Occipital lobe (tissue), 2 donors: Measurements from ENCODE around the gene SIMC1. TPM values are rescaled to one million over a fixed set of nuclear protein-coding genes. Genes with fewer than 3 reads are reported as not detected.
"Not testable (repeated sequence)": the region's sequence is repeated elsewhere in the genome, so short reads cannot be mapped to it uniquely, and the experiment has no call there.

Source experiments
- DNase-seq: peaks from one replicate; lab custom pipeline; 2025; lab: John Stamatoyannopoulos, UW
- total RNA-seq: library from RNA; depleted of rRNA; stranded (reverse); fragments of >200 nt; gene quantifications from one replicate; pipeline ENCODE4 v1.2.3, GENCODE V29; 2014

Gene SIMC1
- 17.5 TPM for total RNA-seq

- not testable (repeated sequence) for DNase-seq
Observed at GRCh38 chr5:176237971-176238644, at the start of gene SIMC1. TSS of gene SIMC1 (plus strand) at chr5:176238424. CDS start at chr5:176238509, 85 bp downstream.

DNA sequence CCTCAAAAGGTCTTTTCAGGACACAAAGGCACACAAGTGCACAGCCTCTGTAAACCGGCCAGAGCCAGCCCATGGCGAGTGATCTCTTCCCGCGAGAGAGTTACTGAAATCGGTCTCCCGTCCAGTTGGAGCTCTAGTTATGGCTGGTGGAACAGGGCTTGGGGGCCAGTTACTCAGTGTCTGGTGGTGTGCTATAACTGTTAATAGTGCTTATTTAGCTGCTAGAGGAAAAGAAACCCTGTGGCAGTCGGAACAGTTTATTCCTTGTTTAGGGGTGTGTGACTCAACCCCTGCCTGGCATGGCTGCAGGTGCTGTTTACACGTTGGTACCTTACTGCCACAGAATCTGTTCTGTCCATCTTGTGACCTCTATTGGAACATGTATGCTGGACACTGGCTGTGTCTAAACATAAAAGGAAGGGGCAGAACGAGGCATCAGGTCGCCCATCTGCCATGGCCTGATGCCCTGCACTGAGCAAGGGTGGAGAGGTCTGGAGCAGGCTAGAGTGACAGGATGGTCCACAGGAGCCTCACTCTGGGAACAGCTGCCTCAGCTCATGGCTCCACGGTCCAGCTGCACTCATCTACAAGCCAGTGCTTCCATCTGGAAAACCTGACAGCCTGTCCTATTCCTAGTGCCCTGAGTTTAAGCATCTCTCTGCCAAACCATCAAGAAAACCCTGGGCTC lies 49.6 kb upstream of the SIMC1 start:
- DNase-seq, result no peak

DNA sequence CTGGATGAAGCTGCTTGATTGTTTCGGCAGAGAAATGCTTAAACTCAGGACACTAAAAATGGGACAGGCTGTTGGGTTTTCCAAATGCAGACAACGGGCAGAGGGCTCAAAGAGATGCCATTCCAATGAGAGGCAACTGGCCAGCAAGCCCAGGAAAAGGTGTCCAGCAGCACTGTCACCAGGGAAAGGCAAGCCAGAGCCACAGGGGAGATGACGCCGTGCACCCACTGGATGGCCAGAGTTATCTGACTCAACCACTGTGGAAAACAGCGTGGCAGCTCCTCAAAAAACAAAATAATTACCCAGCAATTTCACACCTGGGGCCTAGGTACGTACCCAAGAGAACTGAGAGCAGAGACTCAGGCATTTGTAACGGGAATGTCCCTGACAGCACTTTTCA lies 48.4 kb upstream of the SIMC1 start:
- DNase-seq, result no peak

DNA sequence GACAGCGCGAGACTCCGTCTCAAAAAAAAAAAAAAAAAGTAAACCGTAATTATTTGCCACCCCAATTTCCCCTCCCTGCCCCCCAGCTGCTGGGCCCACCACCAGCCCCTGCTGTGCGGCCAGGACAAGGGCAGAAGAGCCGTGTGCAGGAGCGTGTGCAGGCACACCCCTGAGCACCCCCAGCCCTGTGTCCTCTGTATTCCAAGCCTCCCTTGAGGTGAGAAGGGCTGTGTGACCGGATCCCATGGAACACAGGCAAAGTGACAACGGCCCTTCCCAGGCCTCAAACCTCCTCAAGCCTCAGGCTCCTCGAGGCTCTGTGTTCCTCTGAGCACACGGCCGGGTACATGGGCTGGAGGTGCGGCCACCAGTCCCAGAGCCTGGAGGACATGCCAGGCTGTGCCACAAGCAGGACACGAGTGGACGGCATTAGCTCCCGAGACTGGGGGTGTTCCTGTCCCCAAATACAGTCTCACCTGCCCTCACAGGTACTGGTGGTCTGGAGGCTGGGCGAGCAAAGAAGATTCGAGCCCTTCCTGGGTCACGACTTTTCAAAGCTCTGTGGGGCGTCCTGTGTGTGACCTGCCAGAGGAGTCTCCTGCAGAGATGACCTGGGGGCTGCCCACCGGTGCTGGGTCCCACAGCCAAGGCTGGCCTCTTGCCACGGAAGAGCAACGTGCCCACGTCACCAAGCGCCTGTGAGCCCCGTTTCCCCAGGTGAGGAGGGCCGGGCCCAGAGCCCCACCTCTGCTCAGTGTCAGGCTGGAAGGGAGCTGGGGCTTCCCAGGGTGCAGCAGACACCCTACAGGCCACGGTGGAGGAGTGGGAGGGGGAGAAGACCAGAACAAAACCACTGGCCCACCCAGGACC lies 47.1 kb upstream of the SIMC1 start:
- no peak for DNase-seq

DNA sequence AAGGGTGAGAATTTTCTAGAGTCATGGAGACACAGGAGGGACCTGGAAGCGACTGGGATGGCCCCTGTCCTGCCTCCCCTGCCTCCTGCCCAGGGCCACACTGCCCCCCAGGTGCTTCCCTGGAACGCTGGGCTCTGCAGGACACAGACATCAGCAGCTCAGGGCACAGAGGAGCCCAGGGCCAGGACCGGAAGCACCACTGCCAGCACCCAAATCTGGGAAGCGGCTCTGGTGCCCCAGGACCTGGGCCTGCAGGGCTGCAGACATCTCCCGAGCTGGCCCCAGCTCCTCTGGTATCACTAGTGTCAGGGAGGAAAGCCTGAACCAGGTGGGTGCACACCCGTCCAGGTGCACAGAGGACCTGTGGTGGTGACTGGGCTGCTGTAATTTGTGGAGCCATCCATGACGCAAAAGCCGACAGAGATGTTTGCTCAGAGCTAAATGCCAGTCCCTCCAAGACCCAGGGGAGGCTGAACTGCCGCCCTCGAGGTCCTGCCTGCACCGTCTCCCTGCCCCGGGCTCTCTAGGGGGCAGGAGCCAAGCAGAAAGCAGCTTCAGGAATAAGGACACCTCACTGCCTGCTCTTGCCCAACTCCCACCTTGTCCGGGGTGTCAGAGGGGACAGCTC lies 46.0 kb upstream of the SIMC1 start:
- no peak for DNase-seq

DNA sequence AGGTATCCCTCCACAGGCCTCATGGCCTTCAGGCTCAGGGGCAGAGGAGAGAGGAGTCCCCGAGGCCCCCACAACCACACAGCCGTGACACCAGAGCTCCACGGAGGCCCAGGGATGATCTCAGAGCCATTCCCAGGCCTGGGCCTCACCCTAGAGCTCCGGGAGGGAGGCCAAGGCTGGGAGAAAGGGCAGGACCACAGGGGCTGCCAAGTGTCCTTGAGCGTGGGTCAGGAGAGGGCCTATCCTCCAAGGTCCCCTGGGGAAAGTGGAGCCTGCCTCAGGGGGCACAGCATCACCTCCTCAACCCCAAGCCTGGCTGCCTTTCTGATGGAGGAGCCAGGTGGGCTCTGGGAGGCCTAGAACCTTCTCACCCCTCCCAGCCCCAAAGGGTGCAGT lies 45.5 kb upstream of the SIMC1 start:
- DNase-seq, result not testable (repeated sequence)

DNA sequence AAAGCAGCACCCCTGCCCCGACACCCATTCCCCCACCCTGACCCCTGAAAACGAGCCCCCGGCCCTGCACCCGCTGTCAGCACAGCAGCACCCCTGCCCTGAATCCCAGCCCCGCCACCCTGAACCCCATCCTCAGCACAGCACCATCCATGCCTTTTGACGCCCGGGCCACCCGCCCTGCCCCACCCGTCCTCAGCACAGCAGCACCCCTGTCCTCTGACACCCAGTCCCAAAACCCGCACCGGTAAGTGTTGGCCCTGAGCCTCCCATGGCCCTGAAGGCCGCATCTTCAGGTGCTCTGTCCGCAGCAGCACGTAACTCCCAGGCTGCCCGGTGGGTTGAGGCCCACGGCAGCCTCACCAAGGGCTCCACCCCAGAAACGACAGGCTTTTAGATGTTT lies 44.6 kb upstream of the SIMC1 start:
- DNase-seq, result not testable (repeated sequence)

DNA sequence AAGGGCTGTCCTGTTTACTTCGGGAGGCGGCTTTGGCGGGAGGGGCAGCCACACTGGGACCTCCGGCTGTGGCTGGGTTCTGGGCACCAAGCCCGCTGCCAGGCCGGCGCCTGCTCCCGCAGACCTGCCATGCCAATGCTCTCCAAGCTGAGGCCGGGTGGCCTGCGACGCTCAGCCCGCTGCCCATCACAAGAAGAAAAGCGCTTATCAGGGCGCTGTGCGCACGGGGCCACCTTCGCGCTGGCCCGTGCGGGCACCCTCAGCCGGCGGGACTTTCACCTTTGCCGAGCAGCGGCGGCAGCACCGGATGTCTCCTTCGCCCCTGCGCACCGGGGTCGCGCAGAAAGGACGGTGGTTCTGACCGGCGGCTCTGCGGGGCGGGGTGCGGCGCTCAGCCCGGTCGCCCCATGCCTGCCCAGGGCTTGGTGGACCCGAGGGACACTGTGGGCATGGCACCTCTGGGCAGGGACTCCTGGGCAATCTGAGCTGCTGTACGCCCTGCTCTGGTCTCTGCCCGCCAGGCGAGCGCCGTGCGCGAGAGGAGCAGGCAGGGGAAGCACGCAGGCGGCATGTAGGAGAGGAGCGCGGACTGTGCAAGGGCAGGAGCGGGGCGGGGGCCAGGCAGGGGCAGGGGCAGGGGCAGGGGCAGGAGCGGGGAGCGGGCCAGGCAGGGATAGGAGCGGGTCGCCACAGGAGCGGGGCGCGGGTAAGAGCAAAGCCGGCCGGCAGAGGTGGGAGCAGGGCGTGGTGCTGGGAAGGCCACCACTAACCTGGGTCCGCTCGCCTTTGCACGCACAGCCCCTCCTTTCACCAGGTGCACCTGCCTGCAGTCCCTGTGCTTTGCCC lies 43.8 kb upstream of the SIMC1 start:
- DNase-seq, result not testable (repeated sequence)

GRCh38 chr5:176195084-176195413 lies 43.2 kb upstream of the SIMC1 start:
- DNase-seq, result not testable (repeated sequence)

DNA sequence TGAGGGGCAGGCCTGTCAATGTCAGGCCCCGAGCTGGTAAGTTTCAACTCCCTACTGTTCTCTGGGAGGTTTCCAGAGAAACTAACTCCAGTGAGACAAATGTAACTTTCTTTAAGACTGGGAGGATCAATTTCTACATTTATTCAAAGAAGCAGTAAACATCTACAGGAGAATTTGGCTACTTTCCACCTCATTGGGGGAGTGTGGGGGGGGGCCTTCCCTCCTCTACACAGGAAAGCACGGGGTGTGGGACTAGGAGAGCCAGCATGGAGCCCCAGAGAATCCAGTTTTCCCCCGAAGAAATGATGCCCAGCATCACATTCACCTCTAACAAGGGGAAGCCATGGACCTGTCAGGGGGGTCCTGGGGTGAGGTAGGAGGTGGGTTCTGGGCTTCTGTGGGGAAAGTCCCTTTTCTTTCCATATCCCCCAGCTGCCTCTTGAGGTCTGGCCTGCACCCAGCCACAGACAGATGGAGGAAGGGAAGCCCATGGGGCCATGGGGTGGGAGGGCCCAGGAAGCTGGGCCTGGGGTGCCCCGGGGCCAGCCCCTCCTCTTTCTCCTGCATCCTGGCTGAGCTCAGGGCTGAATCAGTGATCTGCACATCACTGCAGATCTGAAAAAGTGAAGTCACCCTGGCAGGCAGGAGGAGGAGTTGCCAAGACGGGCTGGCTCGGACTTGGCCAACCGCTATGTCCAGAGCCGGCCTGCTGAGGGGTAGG lies 42.6 kb upstream of the SIMC1 start:
- not testable (repeated sequence) for DNase-seq

GRCh38 chr5:176196781-176197180 lies 41.4 kb upstream of the SIMC1 start:
- DNase-seq, result not testable (repeated sequence)

GRCh38 chr5:176197234-176197858 lies 40.9 kb upstream of the SIMC1 start:
- DNase-seq, result not testable (repeated sequence)

GRCh38 chr5:176198299-176198698 lies 39.9 kb upstream of the SIMC1 start:
- not testable (repeated sequence) for DNase-seq

DNA sequence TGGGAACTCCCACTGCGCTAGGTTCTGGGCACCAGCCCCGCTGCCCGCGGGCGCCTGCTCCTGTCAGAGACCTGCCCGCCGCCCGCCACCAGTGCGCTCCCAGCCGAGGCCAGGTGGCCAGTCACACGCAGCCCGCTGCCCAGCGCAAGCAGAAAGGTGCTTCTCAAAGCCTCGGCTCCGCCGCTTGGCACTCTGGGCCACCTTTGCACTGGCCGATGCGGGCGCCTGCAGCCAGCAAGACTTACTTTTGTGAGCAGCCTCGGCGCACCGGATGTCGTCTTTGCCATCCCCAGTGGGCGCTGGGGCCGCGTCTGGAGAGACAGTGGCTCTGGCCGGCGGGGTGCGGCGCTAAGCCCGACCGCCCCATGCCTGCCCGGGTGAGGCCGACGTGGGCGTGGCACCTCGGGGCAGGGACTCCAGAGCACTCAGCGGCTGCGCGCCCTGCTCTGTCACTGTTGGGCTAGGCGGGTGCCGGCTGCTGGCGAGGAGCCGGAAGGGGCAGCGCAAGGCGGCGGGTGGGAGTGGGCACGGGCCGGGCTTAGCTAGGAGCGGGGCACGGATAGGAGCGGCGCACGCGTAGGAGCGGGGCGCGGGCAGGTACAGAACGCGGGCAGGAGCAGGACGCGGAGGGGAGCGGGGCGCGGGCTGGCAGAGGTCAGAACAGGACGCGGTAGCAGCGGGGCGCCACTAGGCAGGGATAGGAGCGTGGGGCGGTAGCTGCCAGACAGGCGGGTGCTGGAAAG lies 39.1 kb upstream of the SIMC1 start:
- not testable (repeated sequence) for DNase-seq

DNA sequence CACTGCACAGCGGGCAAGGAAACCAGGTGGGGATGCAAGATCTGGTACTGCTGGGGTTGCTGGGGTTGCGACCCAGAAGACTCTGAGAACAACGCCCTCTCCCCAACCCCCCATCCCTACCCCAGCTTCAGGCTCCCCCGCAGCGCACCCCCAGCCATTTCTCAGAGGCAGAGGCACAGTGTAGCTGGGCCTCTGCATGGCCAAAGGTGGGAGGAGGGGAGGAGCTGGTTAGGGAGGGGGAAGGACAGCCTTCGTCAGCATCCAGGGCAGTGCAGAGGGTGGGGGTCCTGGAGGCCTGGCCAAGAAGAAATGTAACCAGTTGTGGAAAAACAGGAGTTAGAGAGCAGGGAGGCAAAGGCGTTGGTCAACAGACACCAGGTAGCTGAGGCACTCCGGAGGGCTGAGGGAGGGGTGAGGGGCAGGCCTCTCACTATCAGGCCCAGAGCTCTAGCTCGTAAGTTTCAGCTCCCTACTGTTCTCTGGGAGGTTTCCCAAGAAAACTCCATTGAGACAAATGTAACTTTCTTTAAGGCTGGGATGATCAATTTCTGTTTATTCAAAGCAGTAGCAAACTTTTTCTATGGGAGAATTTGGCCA lies 38.3 kb upstream of the SIMC1 start:
- DNase-seq, result not testable (repeated sequence)

DNA sequence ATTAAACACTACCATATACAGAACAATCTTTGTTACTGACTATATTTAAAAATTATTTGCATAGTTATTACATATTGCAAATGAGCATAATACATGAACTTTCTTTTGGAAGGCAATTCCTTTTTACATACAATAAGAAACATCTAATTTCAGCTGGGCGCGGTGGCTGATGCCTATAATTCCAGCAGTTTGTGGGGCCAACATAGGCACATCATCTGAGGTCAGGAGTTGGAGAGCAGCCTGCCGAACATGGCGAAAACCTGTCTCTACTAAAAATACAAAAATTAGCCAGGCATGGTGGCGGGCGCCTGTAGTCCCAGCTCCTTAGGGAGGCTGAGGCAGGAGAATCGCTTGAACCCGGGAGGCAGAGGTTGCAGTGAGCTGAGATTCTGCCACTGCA lies 36.4 kb upstream of the SIMC1 start:
- DNase-seq, result no peak

DNA sequence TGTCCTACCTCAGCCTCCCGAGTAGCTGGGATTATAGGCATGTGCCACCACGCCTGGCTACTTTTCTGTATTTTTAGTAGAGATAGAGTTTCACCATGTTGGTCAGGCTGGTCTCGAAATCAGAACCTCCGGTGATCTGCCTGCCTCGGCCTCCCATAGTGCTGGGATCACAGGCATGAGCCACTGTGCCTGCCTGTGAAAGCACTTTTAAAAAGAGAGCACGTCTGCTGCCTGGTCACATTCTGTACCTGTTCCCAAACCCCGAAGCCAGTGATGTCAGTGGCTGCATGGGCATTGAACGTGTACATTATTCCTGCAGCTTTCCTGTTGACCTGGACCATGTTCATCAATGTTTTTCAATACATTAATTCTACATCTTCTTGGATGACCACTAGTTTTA lies 35.1 kb upstream of the SIMC1 start:
- DNase-seq, result no peak

DNA sequence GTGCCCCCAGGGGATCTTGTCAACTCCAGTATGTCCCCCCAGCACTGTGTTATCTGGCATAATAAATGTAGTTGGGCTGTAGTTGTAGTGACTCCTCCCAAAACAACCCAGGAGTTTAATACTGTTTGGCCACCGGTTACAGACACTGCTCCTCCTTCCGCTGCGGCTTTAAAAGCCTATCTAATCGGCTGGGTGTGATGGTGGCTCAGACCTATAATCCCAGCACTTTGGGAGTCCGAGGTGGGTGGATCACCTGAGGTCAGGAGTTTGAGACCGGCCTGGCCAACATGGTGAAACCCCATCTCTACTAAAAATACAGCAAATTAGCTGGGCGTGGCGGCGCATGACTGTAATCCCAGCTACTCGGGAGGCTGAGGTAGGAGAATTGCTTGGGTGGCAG lies 34.7 kb upstream of the SIMC1 start:
- DNase-seq, result not testable (repeated sequence)
